Right cardiac atrium (tissue), 5 donors: Measurements from ENCODE around the gene LRIT3. TPM values are rescaled to one million over a fixed set of nuclear protein-coding genes. Genes with fewer than 3 reads are reported as not detected.

Source experiments
- ATAC-seq, 2 donors: fragments of 200-7000 bp; cut with Tn5 transposase; one replicate each; pipeline versions ENCODE4 v1.8.0 to v1.9.1; 2020; ENCODE audit warnings: moderate library complexity in 2 of 2, mild to moderate bottlenecking in 1 of 2
- DNase-seq, 3 donors: peaks; one replicate each; pipeline ENCODE4 v3.0.0-alpha.2; 2020
- H3K27ac ChIP-seq: one replicate; pipeline ENCODE4 v1.5.1; 2013; ENCODE audit warnings: mild to moderate bottlenecking, low read length, control low read depth, moderate library complexity
- H3K27me3 ChIP-seq: one replicate; pipeline ENCODE4 v1.6.1; 2013; ENCODE audit not compliant: control insufficient read depth, insufficient read depth
- H3K4me1 ChIP-seq: one replicate; pipeline ENCODE4 v1.6.1; 2013; ENCODE audit warnings: low read length; ENCODE audit not compliant: control insufficient read depth, insufficient read depth
- H3K4me3 ChIP-seq: one replicate; pipeline ENCODE4 v1.5.1; 2013; ENCODE audit warnings: low read length, control low read depth
- H3K9me3 ChIP-seq: one replicate; pipeline ENCODE4 v1.6.1; 2013; ENCODE audit warnings: low read length; ENCODE audit not compliant: control insufficient read depth
- WGBS: extraction: QIAGEN DNeasy Blood & Tissue Kit; methylation state at CpG from one replicate; pipeline ENCODE4 v1.1.7; 2013; 5-methylcytosine and 5-hydroxymethylcytosine counted together
- intact Hi-C, 4 donors: fragments of 100-400 bp; cut with DNase I; formaldehyde crosslinking; loops; one replicate each; pipeline versions ENCODE4 v1.11.0 to v1.14.0; 2022 to 2023
- polyA plus RNA-seq: library from polyadenylated mRNA; stranded (reverse); fragments of 200-250 nt; gene quantifications from one replicate; pipeline ENCODE4 v1.2.3, GENCODE V29; 2013
- total RNA-seq, 4 donors: library from RNA; stranded (reverse); fragmentation: NEBNext Ultra II Directional; extraction: Animal tissue kit (Norgen Biotek cat#: 25700); gene quantifications; one replicate each; pipeline ENCODE4 v1.2.1, GENCODE V29; 2021
- donor health status: healthy with polysubstance abuse.
- donor health status: DM: no; HTN: yes; CAD: no.
- donor health status: DM: no; HTN: no; CAD: no.
- donor health status: DM: no; HTN: yes; CAD: no; lungs with severe emphysema.
- donor health status: DM: yes; HTN: yes; CAD: no.

The LRIT3 gene
- total and polyA plus RNA-seq, 5 donors, result 0.06 to 0.14 (median 0.09) TPM

DNA sequence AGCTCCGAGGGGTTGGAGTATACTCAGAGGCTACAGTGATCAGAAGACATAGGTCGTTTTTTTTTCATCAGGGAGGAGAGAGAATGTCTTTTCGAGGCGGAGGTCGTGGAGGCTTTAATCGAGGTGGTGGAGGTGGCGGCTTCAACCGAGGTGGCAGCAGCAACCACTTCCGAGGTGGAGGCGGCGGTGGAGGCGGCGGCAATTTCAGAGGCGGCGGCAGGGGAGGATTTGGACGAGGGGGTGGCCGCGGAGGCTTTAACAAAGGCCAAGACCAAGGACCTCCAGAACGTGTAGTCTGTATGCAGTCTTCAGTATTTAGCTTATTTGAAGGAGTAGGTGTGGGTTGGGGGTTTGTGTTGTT, 31.8 kb upstream of the LRIT3 start:
- intact Hi-C loops, result loop anchor here in 3 of 4 donors (5.0 to 10.0 kb wide), 3 partner anchors 111 to 391 kb away; partner anchors contain the start of genes CASP6 (in 3 of the 3) and SEC24B (in 2 of the 3)
- ATAC-seq (peak in 1 of 2 donors; percentile 13), DNase-seq (peak in 1 of 3 donors; percentile 43)
- Histone ChIP-seq H3K27me3 (no peaks in the 10 kb centered on the region), H3K4me3 (peak overlapping the region; percentile 83), H3K27ac (no peak overlapping the region), H3K4me1 (no peaks in the 10 kb centered on the region), H3K9me3 (no peaks in the 10 kb centered on the region)
- 1% methylated on average over 19 of the region's 19 CpGs for WGBS

DNA sequence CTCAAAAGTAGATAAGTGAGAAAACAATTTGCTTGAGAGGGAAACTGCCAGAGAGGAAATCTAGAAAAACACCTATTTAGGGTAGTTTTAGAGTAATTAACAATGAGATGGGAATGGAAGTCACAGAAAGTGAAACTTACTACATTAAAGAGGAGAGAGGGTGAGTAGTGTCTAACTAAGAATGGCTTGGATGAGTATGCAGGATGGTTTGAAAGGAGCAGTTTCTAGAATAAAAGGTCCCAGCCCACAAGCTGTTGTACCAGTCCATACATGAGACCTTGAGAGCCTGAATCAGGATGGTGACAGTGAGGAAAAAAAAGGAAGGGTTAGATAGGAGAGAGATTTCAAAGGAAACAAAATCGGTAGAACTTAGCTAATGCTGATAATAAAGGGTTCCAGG, 31.0 kb upstream of the LRIT3 start:
- H3K27ac ChIP-seq, result no peak overlapping the region
- H3K27me3 ChIP-seq, result no peaks in the 10 kb centered on the region
- no peak overlapping the region for H3K4me3 ChIP-seq
- no peaks in the 10 kb centered on the region for H3K9me3 ChIP-seq
- H3K4me1 ChIP-seq, result no peaks in the 10 kb centered on the region
- DNase-seq (no peak), ATAC-seq (no peak)
- intact Hi-C loops, result loop anchor here in 3 of 4 donors (5.0 to 10.0 kb wide), 3 partner anchors 112 to 392 kb away; partner anchors contain the start of genes CASP6 (in 3 of the 3) and SEC24B (in 2 of the 3)
- WGBS, result 43% methylated on average over 1 of the region's 1 CpG

DNA sequence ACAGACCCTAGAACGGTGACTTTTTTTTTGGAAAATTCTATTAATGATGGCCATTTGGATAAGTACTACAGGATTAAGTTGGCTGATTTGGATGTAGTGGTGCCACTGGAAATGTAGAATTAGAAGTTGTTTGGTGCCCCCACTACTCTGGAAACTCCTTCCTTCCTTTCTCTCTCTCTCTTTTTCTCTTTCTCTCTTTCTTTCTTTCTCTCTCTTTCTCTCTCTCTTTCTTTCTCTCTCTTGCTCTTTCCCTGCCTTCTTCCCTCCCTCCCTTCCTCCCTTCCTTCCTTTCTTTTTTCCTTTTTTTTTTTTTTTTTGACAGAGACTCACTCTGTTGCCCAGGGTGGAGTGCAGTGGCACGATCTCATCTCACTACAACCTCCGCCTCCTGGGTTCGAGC, 29.6 kb upstream of the LRIT3 start:
- no peaks in the 10 kb centered on the region for H3K4me1 ChIP-seq
- H3K9me3 ChIP-seq, result no peaks in the 10 kb centered on the region
- no peak overlapping the region for H3K4me3 ChIP-seq
- no peaks in the 10 kb centered on the region for H3K27me3 ChIP-seq
- intact Hi-C loops, result loop anchor here in 3 of 4 donors (5.0 to 10.0 kb wide), 3 partner anchors 113 to 393 kb away; partner anchors contain the start of genes CASP6 (in 3 of the 3) and SEC24B (in 2 of the 3)
- no peak for ATAC-seq
- no peak for DNase-seq
- 95% methylated on average over 4 of the region's 4 CpGs for WGBS
- no peak overlapping the region for H3K27ac ChIP-seq

DNA sequence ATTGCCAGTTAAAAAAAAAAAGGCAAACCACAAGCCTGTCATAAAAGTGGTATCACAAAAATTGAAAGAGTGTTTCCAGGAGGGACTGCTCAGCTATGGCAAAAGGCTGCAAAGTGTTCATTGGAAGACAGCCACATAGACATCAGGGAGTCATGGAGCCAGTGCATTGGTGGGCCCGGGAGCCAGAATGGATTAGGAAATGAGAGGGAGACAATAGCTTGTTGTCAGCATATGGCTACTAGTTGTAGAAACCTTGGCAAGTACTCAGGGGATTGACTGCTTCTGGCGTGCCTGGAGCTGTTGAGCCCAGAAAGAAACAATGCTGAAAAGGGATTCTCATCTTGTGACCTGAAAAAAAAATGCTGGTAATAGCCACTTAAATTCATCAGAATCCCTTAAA, 27.3 kb upstream of the LRIT3 start:
- Histone ChIP-seq H3K4me1 (no peaks in the 10 kb centered on the region), H3K27me3 (no peaks in the 10 kb centered on the region), H3K9me3 (no peaks in the 10 kb centered on the region), H3K27ac (no peak overlapping the region), H3K4me3 (no peak overlapping the region)
- intact Hi-C loops, result loop anchor here in 1 of 4 donors (10.0 kb wide), 1 partner anchor 396 kb away; no protein-coding TSS in a partner anchor
- ATAC-seq (peak; percentile 59 to 64), DNase-seq (peak in 2 of 3 donors; percentile 31 to 48)
- WGBS, result 30% methylated on average over 2 of the region's 2 CpGs

DNA sequence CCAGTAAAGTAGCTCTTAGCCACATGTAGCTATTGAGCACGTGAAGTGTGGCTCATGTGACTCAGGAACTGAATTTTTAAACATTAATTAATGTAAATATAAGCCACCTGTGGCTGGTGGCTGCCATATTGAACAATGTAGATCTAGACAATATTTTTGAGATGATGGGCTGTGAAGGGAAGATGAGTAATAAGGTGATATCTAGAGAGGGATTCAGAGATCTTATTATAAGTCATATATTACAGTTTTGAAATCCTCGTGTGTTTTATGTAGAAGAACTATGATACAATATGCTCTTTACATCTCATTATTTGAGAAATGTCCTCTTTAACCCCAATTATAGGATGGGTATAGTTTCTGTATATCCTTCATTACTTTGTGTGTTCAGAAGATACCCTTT, 26.7 kb upstream of the LRIT3 start:
- no peaks in the 10 kb centered on the region for H3K27me3 ChIP-seq
- H3K9me3 ChIP-seq, result no peaks in the 10 kb centered on the region
- DNase-seq (no peak), ATAC-seq (no peak)
- intact Hi-C loops, result loop anchor here in 1 of 4 donors (10.0 kb wide), 1 partner anchor 396 kb away; no protein-coding TSS in a partner anchor
- no peaks in the 10 kb centered on the region for H3K4me1 ChIP-seq
- H3K4me3 ChIP-seq, result no peak overlapping the region
- WGBS, result 82% methylated on average over 2 of the region's 2 CpGs
- H3K27ac ChIP-seq, result no peak overlapping the region

DNA sequence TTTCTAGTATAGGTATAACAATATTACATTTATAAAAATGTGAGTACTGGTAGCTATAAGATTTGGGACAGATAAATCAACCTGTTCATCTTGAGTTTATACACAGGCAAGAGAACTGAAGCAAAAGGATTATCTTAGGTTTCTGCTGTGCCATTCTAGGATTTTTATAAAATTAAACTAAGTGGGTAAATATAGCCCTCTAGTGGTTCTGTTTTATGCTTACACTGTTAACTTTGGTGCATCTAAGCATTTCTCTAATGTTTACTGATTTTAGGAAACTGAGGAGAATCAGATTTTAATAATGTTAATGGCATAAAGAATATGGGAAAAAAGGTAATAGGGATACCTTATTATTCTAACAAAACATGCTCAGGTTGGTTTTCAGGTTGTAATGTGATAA, 21.2 kb upstream of the LRIT3 start:
- Histone ChIP-seq H3K9me3 (no peaks in the 10 kb centered on the region), H3K4me1 (no peaks in the 10 kb centered on the region), H3K27ac (no peak overlapping the region), H3K4me3 (no peak overlapping the region), H3K27me3 (no peaks in the 10 kb centered on the region)
- intact Hi-C loops, result loop anchor here in 1 of 4 donors (10.0 kb wide), 1 partner anchor 402 kb away; no protein-coding TSS in a partner anchor
- no peak for DNase-seq
- no peak for ATAC-seq

DNA sequence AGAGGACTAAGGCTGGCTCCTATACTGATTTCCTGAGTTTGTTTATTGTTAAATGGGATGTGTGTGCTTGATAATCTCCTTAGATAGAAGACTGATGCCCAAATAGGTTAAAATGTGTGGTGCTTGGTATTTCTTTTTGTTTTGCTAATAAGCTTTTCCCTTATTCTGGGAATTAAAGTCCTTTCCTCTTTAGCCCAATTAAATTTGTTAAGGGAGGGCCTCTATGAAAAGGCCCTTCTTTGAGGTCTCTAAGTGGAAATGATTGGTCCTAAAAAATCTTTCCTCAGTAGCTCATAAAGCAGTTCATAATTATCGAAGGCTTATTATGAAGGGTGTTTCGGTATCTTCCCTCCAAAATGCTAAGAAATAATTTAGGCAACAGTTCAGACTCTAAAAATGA, 20.2 kb upstream of the LRIT3 start, which contains the start of gene RRH:
TSS of gene RRH (plus strand) at position 301 of the 400 bp plus-strand sequence. CDS start at position 357, 56 bp downstream.
- no peak for ATAC-seq
- no peaks in the 10 kb centered on the region for H3K27me3 ChIP-seq
- H3K27ac ChIP-seq, result no peak within 1 kb of the TSS
- WGBS, result 91% methylated on average over 2 of the region's 2 CpGs
- no peaks in the 10 kb centered on the region for H3K4me1 ChIP-seq
- intact Hi-C loops, result loop anchor here in 1 of 4 donors (10.0 kb wide), 1 partner anchor 403 kb away; no protein-coding TSS in a partner anchor
- DNase-seq, result no peak
- no peaks in the 10 kb centered on the region for H3K9me3 ChIP-seq
- no peak within 1 kb of the TSS for H3K4me3 ChIP-seq

DNA sequence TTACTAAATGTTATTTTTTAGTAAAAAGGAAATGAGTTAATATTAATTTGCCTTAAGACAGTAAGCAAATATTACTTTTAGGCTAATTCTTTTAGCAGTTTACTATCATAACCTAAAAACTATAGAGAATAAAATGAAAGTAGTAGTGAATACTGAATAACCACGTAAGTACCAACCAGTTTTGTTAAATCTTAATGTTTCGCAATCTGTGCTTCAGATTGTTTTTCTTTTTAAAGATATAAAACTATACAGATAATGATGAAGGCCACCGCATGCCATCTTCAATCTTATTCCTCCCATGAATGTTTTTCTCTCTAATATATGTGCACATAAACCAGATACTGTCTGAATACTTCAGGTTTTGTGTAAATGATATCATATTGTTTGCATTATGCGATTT, 14.2 kb upstream of the LRIT3 start:
- intact Hi-C loops, result no loop called here

DNA sequence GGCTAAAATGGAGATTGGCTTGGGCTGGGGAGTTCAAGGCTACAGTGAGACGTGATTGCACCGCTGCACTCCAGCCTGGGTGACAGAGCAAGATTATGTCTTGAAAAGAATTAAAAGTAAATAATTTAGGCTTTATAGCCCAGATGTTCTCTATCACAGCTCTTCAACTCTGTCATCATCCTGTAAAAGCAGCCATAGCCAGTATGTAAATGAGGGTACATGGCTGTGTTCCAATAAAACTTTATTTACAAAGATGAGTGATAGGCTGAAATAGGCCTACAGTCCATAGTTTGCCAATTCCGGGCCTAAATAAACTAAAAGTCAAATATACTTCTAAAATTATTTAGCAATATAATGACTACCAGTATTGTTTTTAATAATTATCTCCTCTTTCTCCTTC, 10.9 kb upstream of the LRIT3 start:
- Histone ChIP-seq H3K27ac (no peak overlapping the region), H3K4me1 (no peaks in the 10 kb centered on the region), H3K4me3 (no peak overlapping the region), H3K9me3 (no peaks in the 10 kb centered on the region), H3K27me3 (no peaks in the 10 kb centered on the region)
- DNase-seq, result no peak
- 77% methylated on average over 3 of the region's 3 CpGs for WGBS
- no peak for ATAC-seq
- intact Hi-C loops, result no loop called here

More for the DNA sequence above, 14.2 kb upstream of the LRIT3 start:
- Histone ChIP-seq H3K27ac (no peak overlapping the region), H3K9me3 (no peaks in the 10 kb centered on the region), H3K27me3 (no peaks in the 10 kb centered on the region), H3K4me3 (no peak overlapping the region), H3K4me1 (no peaks in the 10 kb centered on the region)
- WGBS, result 92% methylated on average over 4 of the region's 4 CpGs
- ATAC-seq (no peak), DNase-seq (no peak)

DNA sequence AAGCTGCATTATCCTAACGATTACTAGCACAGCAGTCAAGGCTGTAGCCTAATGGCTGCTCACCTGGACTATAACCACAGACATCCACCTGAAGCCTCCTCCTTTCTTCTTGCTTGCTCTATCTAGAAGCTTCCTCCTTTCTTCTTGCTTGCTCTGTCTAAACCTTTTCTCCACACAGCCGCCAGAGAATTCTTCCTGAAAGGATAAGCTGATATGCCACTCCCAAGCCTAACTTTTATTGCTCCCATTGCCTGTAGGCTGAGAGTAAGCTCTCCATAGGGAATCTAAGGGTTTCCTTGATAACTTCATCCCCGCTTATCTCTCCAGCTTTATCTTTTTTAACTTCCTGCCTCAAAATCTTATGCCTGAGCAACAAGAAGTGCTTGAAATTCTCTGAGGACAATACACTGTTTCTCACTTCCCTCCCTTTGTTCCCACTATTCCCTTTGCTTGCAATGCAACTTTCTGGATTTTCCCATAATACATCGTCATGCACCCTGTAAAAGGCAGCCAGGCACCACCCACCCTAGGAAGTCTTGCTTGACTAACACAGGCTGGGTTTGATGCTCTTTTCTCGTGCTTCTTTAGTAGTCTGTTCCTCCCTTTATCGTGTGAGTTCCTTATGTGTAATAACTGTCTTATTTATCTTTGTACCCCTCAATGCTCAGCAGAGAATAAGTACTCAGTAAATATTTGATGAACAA, 1.4 kb upstream of the LRIT3 start:
- Histone ChIP-seq H3K4me3 (no peak overlapping the region), H3K27ac (no peak overlapping the region), H3K4me1 (no peaks in the 10 kb centered on the region), H3K27me3 (no peaks in the 10 kb centered on the region), H3K9me3 (no peaks in the 10 kb centered on the region)
- DNase-seq (no peak), ATAC-seq (no peak)
- 32% methylated on average over 6 of the region's 6 CpGs for WGBS
- intact Hi-C loops, result no loop called here

DNA sequence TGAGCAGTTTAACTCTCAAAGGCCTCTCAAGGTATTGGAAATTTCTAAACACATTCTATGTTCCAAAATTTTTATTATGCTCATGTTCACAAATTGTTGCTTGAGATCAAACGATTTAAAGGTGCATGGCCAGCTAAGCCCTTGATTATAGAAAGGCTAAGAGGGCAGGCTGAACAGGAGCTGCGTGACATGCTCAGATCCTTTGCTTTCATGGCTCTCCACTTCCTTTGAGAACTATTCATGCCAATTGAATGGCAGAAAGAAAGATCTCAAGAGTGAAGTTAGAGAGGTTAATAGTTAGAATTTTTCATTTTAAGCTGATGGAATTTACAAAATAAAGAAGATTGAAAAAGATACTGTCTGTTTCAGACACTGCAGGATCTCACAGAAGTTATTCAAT, 594 bp downstream of the LRIT3 start:
- DNase-seq (no peak), ATAC-seq (no peak)
- WGBS, result 74% methylated on average over 2 of the region's 2 CpGs
- Histone ChIP-seq H3K4me1 (no peaks in the 10 kb centered on the region), H3K27ac (no peak overlapping the region), H3K27me3 (no peaks in the 10 kb centered on the region), H3K4me3 (no peak overlapping the region), H3K9me3 (no peaks in the 10 kb centered on the region)
- intact Hi-C loops, result no loop called here
